H9 (cell line): ENCODE measurements around the gene EFNA5. TPM values are rescaled to one million over a fixed set of nuclear protein-coding genes. Genes with fewer than 3 reads are reported as not detected.

Experiments
- DNase-seq: peaks from one replicate; pipeline ENCODE4 v3.0.0-alpha.2; 2017
- H2AFZ ChIP-seq: one replicate; pipeline ENCODE4 v1.6.1; 2013; ENCODE audit warnings: mild to moderate bottlenecking, low read length, control low read depth, moderate library complexity
- H2AK5ac ChIP-seq: 2 replicates; pipeline ENCODE4 v1.6.1; 2013; ENCODE audit warnings: low read length, control low read depth, mixed read lengths; ENCODE audit not compliant: insufficient read length
- H2BK120ac ChIP-seq: one replicate; pipeline ENCODE4 v1.6.1; 2013; ENCODE audit warnings: low read depth, mild to moderate bottlenecking, low read length, control low read depth, inconsistent platforms; ENCODE audit not compliant: poor library complexity, severe bottlenecking
- H2BK12ac ChIP-seq: 2 replicates; pipeline ENCODE4 v1.6.1; 2013; ENCODE audit warnings: low read length, control low read depth, mixed read lengths, low read depth; ENCODE audit not compliant: insufficient read length
- H2BK15ac ChIP-seq: 2 replicates; pipeline ENCODE4 v1.6.1; 2013; ENCODE audit warnings: low read depth, low read length, control low read depth
- H2BK20ac ChIP-seq: one replicate; pipeline ENCODE4 v1.6.1; 2013; ENCODE audit warnings: low read depth, mild to moderate bottlenecking, low read length, control low read depth, inconsistent platforms; ENCODE audit not compliant: poor library complexity, severe bottlenecking
- H2BK5ac ChIP-seq: 2 replicates; pipeline ENCODE4 v1.6.1; 2013; ENCODE audit warnings: low read length, control low read depth, mixed read lengths; ENCODE audit not compliant: insufficient read length
- H3K14ac ChIP-seq: 2 replicates; pipeline ENCODE4 v1.6.1; 2013; ENCODE audit warnings: low read length, control low read depth; ENCODE audit not compliant: insufficient read depth
- H3K18ac ChIP-seq: 2 replicates; pipeline ENCODE4 v1.6.1; 2013; ENCODE audit warnings: low read depth, mild to moderate bottlenecking, mixed read lengths, low read length, control low read depth; ENCODE audit not compliant: insufficient read length
- H3K23ac ChIP-seq: 2 replicates; pipeline ENCODE4 v1.6.1; 2013; ENCODE audit warnings: low read length, control low read depth, mixed read lengths, low read depth; ENCODE audit not compliant: insufficient read length
- H3K23me2 ChIP-seq: 2 replicates; pipeline ENCODE4 v1.6.1; 2013; ENCODE audit warnings: low read depth, mild to moderate bottlenecking, mixed read lengths, low read length, control low read depth; ENCODE audit not compliant: insufficient read length, poor library complexity, severe bottlenecking
- H3K27ac ChIP-seq: 2 replicates; pipeline ENCODE4 v1.5.1; 2013; ENCODE audit warnings: low read length, control low read depth, mixed read lengths, low read depth; ENCODE audit not compliant: insufficient read length
- H3K27me3 ChIP-seq: 2 replicates; pipeline ENCODE4 v1.6.1; 2013; ENCODE audit warnings: low read length, control low read depth, inconsistent platforms; ENCODE audit not compliant: insufficient read depth
- H3K4ac ChIP-seq: 2 replicates; pipeline ENCODE4 v1.6.1; 2013; ENCODE audit warnings: low read depth, mild to moderate bottlenecking, control low read depth, inconsistent platforms, low read length, moderate library complexity
- H3K4me1 ChIP-seq: 2 replicates; pipeline ENCODE4 v1.6.1; 2013; ENCODE audit warnings: low read length, control low read depth, inconsistent platforms; ENCODE audit not compliant: insufficient read depth
- H3K4me2 ChIP-seq: 2 replicates; pipeline ENCODE4 v1.6.1; 2013; ENCODE audit warnings: low read length, control low read depth, mixed read lengths; ENCODE audit not compliant: insufficient read length, insufficient read depth
- H3K56ac ChIP-seq: 2 replicates; pipeline ENCODE4 v1.6.1; 2013; ENCODE audit warnings: low read depth, mild to moderate bottlenecking, mixed read lengths, low read length, control low read depth; ENCODE audit not compliant: insufficient read length
- H3K79me1 ChIP-seq: 2 replicates; pipeline ENCODE4 v1.6.1; 2013; ENCODE audit warnings: low read depth, mild to moderate bottlenecking, moderate library complexity, low read length, control low read depth, inconsistent platforms; ENCODE audit not compliant: insufficient read depth, poor library complexity, severe bottlenecking
- H3K79me2 ChIP-seq: 2 replicates; pipeline ENCODE4 v1.6.1; 2013; ENCODE audit warnings: low read length, control low read depth, inconsistent platforms; ENCODE audit not compliant: insufficient read depth
- H3K9ac ChIP-seq: 2 replicates; pipeline ENCODE4 v1.6.1; 2013; ENCODE audit warnings: low read length, control low read depth, mixed read lengths; ENCODE audit not compliant: insufficient read length; ENCODE audit errors: extremely low read depth
- H3K9me3 ChIP-seq: one replicate; pipeline ENCODE4 v1.6.1; 2013; ENCODE audit warnings: low read depth, low read length, inconsistent platforms; ENCODE audit not compliant: control insufficient read depth
- H3T11ph ChIP-seq: one replicate; pipeline ENCODE4 v1.6.1; 2013; ENCODE audit warnings: mild to moderate bottlenecking, low read length, control low read depth, inconsistent platforms
- H4K20me1 ChIP-seq: one replicate; pipeline ENCODE4 v1.6.1; 2013; ENCODE audit not compliant: control insufficient read depth, insufficient read length, insufficient read depth
- H4K5ac ChIP-seq: 2 replicates; pipeline ENCODE4 v1.6.1; 2013; ENCODE audit warnings: low read depth, mild to moderate bottlenecking, mixed read lengths, low read length, control low read depth; ENCODE audit not compliant: insufficient read length
- H4K8ac ChIP-seq: replicated peaks from 2 replicates; pipeline ENCODE4 v1.6.1; 2013; ENCODE audit warnings: low read length, control low read depth, mixed read lengths, low read depth; ENCODE audit not compliant: insufficient read length
- H4K91ac ChIP-seq: 2 replicates; pipeline ENCODE4 v1.6.1; 2013; ENCODE audit warnings: low read depth, mild to moderate bottlenecking, moderate library complexity, mixed read lengths, low read length, control low read depth; ENCODE audit not compliant: insufficient read length
- H3K27ac Mint-ChIP-seq, 3 experiments: 2 replicates in 2 of 3; 3 replicates in 1 of 3; pipeline ENCODE4 v1.8.0; 2020 to 2021; ENCODE audit warnings: mixed read lengths in 3 of 3, mild to moderate bottlenecking in 1 of 3, moderate library complexity in 1 of 3
- H3K27me3 Mint-ChIP-seq: 2 replicates; pipeline ENCODE4 v1.8.0; 2021; ENCODE audit warnings: low read depth, mild to moderate bottlenecking, moderate library complexity, mixed read lengths
- H3K36me3 Mint-ChIP-seq, 3 experiments: 2 replicates in 2 of 3; 3 replicates in 1 of 3; pipeline ENCODE4 v1.8.0; 2020 to 2021; ENCODE audit warnings: low read depth in 3 of 3, mixed read lengths in 3 of 3; ENCODE audit not compliant: insufficient read depth in 1 of 3
- H3K4me1 Mint-ChIP-seq, 2 experiments: 2 replicates each; pipeline ENCODE4 v1.8.0; 2020; ENCODE audit warnings: mixed read lengths in 2 of 2
- H3K4me3 Mint-ChIP-seq, 2 experiments: 2 replicates in 1 of 2; 3 replicates in 1 of 2; pipeline ENCODE4 v1.8.0; 2020 to 2021; ENCODE audit warnings: mild to moderate bottlenecking in 2 of 2, mixed read lengths in 2 of 2, moderate library complexity in 1 of 2
- H3K9me3 Mint-ChIP-seq, 2 experiments: 2 replicates in 1 of 2; 3 replicates in 1 of 2; pipeline ENCODE4 v1.8.0; 2020; ENCODE audit warnings: mild to moderate bottlenecking in 2 of 2, mixed read lengths in 2 of 2, moderate library complexity in 1 of 2
- CTCF ChIP-seq: fragments of 200-600 bp; sonication (generic); conservative IDR thresholded peaks from 3 replicates; pipeline ENCODE4 v1.8.0; 2021; ENCODE audit warnings: antibody characterized with exemption, mild to moderate bottlenecking
- WGBS: extraction: QIAGEN DNeasy Blood & Tissue Kit; methylation state at CpG from one replicate; pipeline ENCODE4 v1.1.7; 2013; ENCODE audit warnings: missing lambda C conversion rate, low lambda C conversion rate, mixed read lengths; ENCODE audit not compliant: insufficient read length; ENCODE audit errors: extremely low coverage; 5-methylcytosine and 5-hydroxymethylcytosine counted together
- total RNA-seq: library from RNA; stranded (reverse); gene quantifications from 2 replicates; pipeline ENCODE4 v1.2.1, GENCODE V29; 2021

EFNA5 gene
- total RNA-seq, 1 experiment from 2014 or later = 20.4 TPM

DNA sequence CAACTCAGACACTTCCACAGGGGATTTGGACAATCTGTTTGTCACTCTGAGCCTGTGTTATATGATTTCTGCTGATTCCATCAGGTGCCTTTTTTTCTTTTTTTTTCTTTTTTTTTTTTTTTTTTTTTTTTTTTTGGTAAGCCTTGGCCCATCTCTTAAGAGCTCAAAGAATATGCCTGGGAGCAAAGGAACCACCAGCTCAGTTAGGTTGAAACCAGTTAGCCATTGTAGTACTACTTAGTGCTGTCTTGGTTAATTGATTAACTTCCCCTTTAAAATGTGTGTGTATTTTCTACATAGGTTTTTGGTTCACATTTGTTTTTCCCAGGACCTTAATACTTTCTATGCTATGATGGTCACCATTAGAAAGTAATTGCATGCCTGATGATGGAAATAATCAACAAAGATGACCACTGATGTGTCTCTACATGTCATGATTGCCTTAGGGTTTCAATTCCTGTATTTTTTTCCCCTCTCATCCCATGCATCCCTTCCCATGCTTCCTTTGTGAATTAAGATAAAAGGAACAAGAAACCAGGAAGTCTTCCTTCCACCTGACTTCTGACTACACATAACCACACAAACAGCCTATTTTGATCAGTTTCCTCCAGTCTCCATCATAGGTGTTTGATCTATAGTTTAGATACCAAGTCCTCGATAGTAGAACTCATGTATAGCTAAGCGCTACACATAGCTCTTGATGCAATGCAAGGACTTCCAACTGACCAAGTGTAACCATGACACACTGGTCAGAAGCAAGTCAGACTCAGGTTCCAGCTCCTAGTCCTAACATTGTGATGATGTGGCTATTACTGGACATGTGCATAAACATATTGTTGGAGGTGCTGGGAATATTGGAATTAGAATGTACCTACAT lies 306.1 kb downstream of the EFNA5 start:
- Mint-ChIP-seq H3K4me3 (no peak overlapping the region), H3K27ac (no peak overlapping the region)

More for the DNA sequence above, 306.1 kb downstream of the EFNA5 start:
- no peak overlapping the region for H3K9ac ChIP-seq
- no peak for TF ChIP-seq CTCF
- H3K79me2 ChIP-seq = no peaks in the 10 kb centered on the region
- no peaks in the 10 kb centered on the region for H3K9me3 ChIP-seq
- H3K23ac ChIP-seq = no peak overlapping the region
- no peak overlapping the region for H2BK5ac ChIP-seq
- no peaks in the 10 kb centered on the region for H3K79me1 ChIP-seq
- peaks cover 7% of the 10 kb centered on the region for H3K4me1 ChIP-seq
- no peak overlapping the region for H3T11ph ChIP-seq
- H3K27ac ChIP-seq = no peak overlapping the region
- Mint-ChIP-seq H3K36me3 (no peaks in the 10 kb centered on the region), H3K27me3 (no peaks in the 10 kb centered on the region), H3K4me1 (peaks cover 28 to 38% of the 10 kb centered on the region in 2 experiments), H3K9me3 (no peaks in the 10 kb centered on the region)
- H3K4me2 ChIP-seq = no peak overlapping the region
- no peak overlapping the region for H2BK120ac ChIP-seq
- H3K23me2 ChIP-seq = no peaks in the 10 kb centered on the region
- H3K14ac ChIP-seq = no peak overlapping the region
- H4K5ac ChIP-seq = no peak overlapping the region
- no peak overlapping the region for H3K4ac ChIP-seq
- WGBS = no CpG with 5 or more reads among the region's 2 CpGs
- H2AFZ ChIP-seq = no peak overlapping the region
- H4K91ac ChIP-seq = no peak overlapping the region
- H2BK15ac ChIP-seq = no peak overlapping the region
- no peak for DNase-seq
- H2BK20ac ChIP-seq = no peak overlapping the region
- no peak overlapping the region for H3K18ac ChIP-seq
- H4K20me1 ChIP-seq = no peaks in the 10 kb centered on the region
- no peak overlapping the region for H2BK12ac ChIP-seq
- H3K27me3 ChIP-seq = no peaks in the 10 kb centered on the region
- H4K8ac ChIP-seq = no peak overlapping the region
- no peak overlapping the region for H2AK5ac ChIP-seq
- no peak overlapping the region for H3K56ac ChIP-seq
